B cell (primary cell): ENCODE results near the gene AMBRA1. TPM values are rescaled to one million over a fixed set of nuclear protein-coding genes. Genes with fewer than 3 reads are reported as not detected.

ENCODE experiments used
- ATAC-seq: fragments of 200-7000 bp; cut with Tn5 transposase; one replicate; pipeline ENCODE4 v1.10.0; 2021; ENCODE audit warnings: low read depth, mild to moderate bottlenecking, moderate number of reproducible peaks, moderate library complexity
- CTCF ChIA-PET: fragments of 350-600 bp; sonication (Branson Sonifier 250); formaldehyde crosslinking; loops from one replicate; lab custom pipeline; 2021; ENCODE audit warnings: antibody characterized with exemption, inconsistent platforms; lab: Charles Lee
- POLR2A ChIA-PET: fragments of 350-600 bp; sonication (Branson Sonifier 250); formaldehyde crosslinking; loops from one replicate; lab custom pipeline; 2021; ENCODE audit warnings: antibody characterized with exemption; lab: Charles Lee
- DNase-seq: peaks from one replicate; pipeline ENCODE4 v3.0.0; 2013
- H2AFZ ChIP-seq: 2 replicates; pipeline ENCODE4 v1.6.1; 2012; ENCODE audit warnings: mild to moderate bottlenecking, low read depth, low read length; ENCODE audit not compliant: insufficient read depth, poor library complexity, severe bottlenecking
- H3K27ac ChIP-seq, 2 donors: 1 replicate in 1 of 2; 2 replicates in 1 of 2; pipeline ENCODE4 v1.5.1; 2012 to 2013; ENCODE audit warnings: low read length in 2 of 2, mild to moderate bottlenecking in 2 of 2, moderate library complexity in 1 of 2
- H3K27me3 ChIP-seq, 4 experiments: fragments of 200-600 bp in 1 of 4; sonication (generic) in 1 of 4; replicated peaks in 1 of 4; 1 replicate in 2 of 4; 2 replicates in 2 of 4; pipeline versions ENCODE4 v1.6.1 to v1.7.0; 2013 to 2016; ENCODE audit warnings: low read length in 3 of 4, mild to moderate bottlenecking in 2 of 4, mixed read lengths in 1 of 4, moderate library complexity in 1 of 4; ENCODE audit not compliant: insufficient read depth in 4 of 4, control insufficient read depth in 3 of 4; ENCODE audit errors: control extremely low read depth in 1 of 4
- H3K36me3 ChIP-seq, 2 experiments: replicated peaks in 1 of 2; 1 replicate in 1 of 2; 2 replicates in 1 of 2; pipeline versions ENCODE4 v1.6.1 to v1.7.1; 2013; ENCODE audit warnings: low read length in 1 of 2; ENCODE audit not compliant: insufficient read depth in 2 of 2, control insufficient read depth in 1 of 2; ENCODE audit errors: control extremely low read depth in 1 of 2, extremely low read depth in 1 of 2
- H3K4me1 ChIP-seq, 2 donors: fragments of 200-600 bp in 1 of 2; sonication (generic) in 1 of 2; 1 replicate in 1 of 2; 2 replicates in 1 of 2; pipeline versions ENCODE4 v1.5.1 to v1.6.1; 2013 to 2017; ENCODE audit warnings: low read length in 2 of 2; ENCODE audit not compliant: control insufficient read depth in 2 of 2, insufficient read depth in 2 of 2
- H3K4me2 ChIP-seq: replicated peaks from 2 replicates; pipeline ENCODE3; 2012; ENCODE audit warnings: mild to moderate bottlenecking, low read depth, low read length; ENCODE audit not compliant: poor library complexity, severe bottlenecking
- H3K4me3 ChIP-seq, 5 experiments: fragments of 200-600 bp in 1 of 5; sonication (generic) in 1 of 5; 1 replicate in 3 of 5; 2 replicates in 2 of 5; pipeline versions ENCODE4 v1.5.1 to v1.7.0; 2011 to 2016; ENCODE audit warnings: low read length in 4 of 5, mild to moderate bottlenecking in 4 of 5, low read depth in 2 of 5, control low read depth in 1 of 5, moderate library complexity in 1 of 5; ENCODE audit not compliant: insufficient read depth in 1 of 5; ENCODE audit errors: control extremely low read depth in 1 of 5, extremely low read depth in 1 of 5
- H3K79me2 ChIP-seq: fragments of 200-600 bp; sonication (generic); one replicate; pipeline ENCODE4 v1.6.0; 2016; ENCODE audit warnings: low read length; ENCODE audit not compliant: control insufficient read depth, insufficient read depth
- H3K9ac ChIP-seq: fragments of 200-600 bp; sonication (generic); 2 replicates; pipeline ENCODE4 v1.6.1; 2017; ENCODE audit warnings: mild to moderate bottlenecking, low read length, moderate library complexity
- H3K9me3 ChIP-seq, 3 donors: one replicate each; pipeline versions ENCODE4 v1.6.1 to v1.7.1; 2013; ENCODE audit warnings: low read length in 2 of 3; ENCODE audit not compliant: control insufficient read depth in 2 of 3, insufficient read depth in 1 of 3; ENCODE audit errors: control extremely low read depth in 1 of 3
- H4K20me1 ChIP-seq: 2 replicates; pipeline ENCODE4 v1.6.0; 2012; ENCODE audit warnings: mild to moderate bottlenecking, low read length; ENCODE audit not compliant: insufficient read depth, control insufficient read depth, poor library complexity, severe bottlenecking
- H3K27ac Mint-ChIP-seq: one replicate; pipeline ENCODE4 v1.8.0; 2021; ENCODE audit warnings: mixed read lengths
- H3K27me3 Mint-ChIP-seq: one replicate; pipeline ENCODE4 v1.8.0; 2021; ENCODE audit warnings: mixed read lengths
- H3K4me1 Mint-ChIP-seq: one replicate; pipeline ENCODE4 v1.8.0; 2021; ENCODE audit warnings: mixed read lengths
- H3K4me3 Mint-ChIP-seq: one replicate; pipeline ENCODE4 v1.8.0; 2021; ENCODE audit warnings: mixed read lengths
- H3K9me3 Mint-ChIP-seq: one replicate; pipeline ENCODE4 v1.8.0; 2022; ENCODE audit warnings: mixed read lengths; ENCODE audit not compliant: insufficient read depth
- CTCF ChIP-seq: fragments of 200-600 bp; IDR thresholded peaks from one replicate; pipeline ENCODE4 v1.8.0; 2022; ENCODE audit warnings: antibody characterized with exemption, mild to moderate bottlenecking
- EZH2 ChIP-seq: IDR thresholded peaks from 2 replicates; pipeline ENCODE4 v1.6.1; 2012; ENCODE audit warnings: borderline replicate concordance, low read depth, mild to moderate bottlenecking, moderate library complexity, low read length; ENCODE audit not compliant: insufficient read depth, poor library complexity, severe bottlenecking
- WGBS: methylation state at CpG from one replicate; pipeline ENCODE4 v1.1.5; 2013; ENCODE audit warnings: missing lambda C conversion rate; ENCODE audit not compliant: insufficient coverage; 5-methylcytosine and 5-hydroxymethylcytosine counted together
- intact Hi-C: fragments of 100-400 bp; cut with micrococcal nuclease; formaldehyde crosslinking; loops from one replicate; pipeline ENCODE4 v1.10.0; 2022
- polyA plus RNA-seq: library from polyadenylated mRNA; depleted of rRNA; stranded (reverse); fragments of >200 nt; gene quantifications from 2 replicates; pipeline ENCODE4 v1.2.3, GENCODE V29; 2012
- total RNA-seq, 2 donors: library from RNA; stranded (reverse); fragments of 120-200 nt in 1 of 2; gene quantifications; 1 replicate in 1 of 2; 2 replicates in 1 of 2; pipeline versions ENCODE4 v1.2.3 to v1.2.4, GENCODE V29; 2013 to 2022

Gene AMBRA1
- total and polyA plus RNA-seq, 2 donors (not counting 1 experiment from before 2014, with no cell fraction given): 13.8 to 36.1 TPM

GRCh38 chr11:46616551-46617133, 22.8 kb upstream of the AMBRA1 start:
- Mint-ChIP-seq H3K27me3 (no peaks in the 10 kb centered on the region), H3K4me3 (peak overlapping the region; percentile 99), H3K27ac (peak overlapping the region; percentile 100), H3K4me1 (peaks cover 30% of the 10 kb centered on the region), H3K9me3 (no peaks in the 10 kb centered on the region)
- peak overlapping the region; percentile 88 for H3K4me2 ChIP-seq
- WGBS: 2% methylated on average over 14 of the region's 15 CpGs
- peaks cover 24% of the 10 kb centered on the region for H4K20me1 ChIP-seq
- H3K4me1 ChIP-seq: peaks cover 17 to 22% of the 10 kb centered on the region in 2 donors
- peaks cover 1 to 7% of the 10 kb centered on the region in 2 experiments for H3K36me3 ChIP-seq
- POLR2A ChIA-PET: interaction anchor here (0.6 to 1.5 kb wide), 3 partner anchors 22 to 266 kb away, joined by 4 to 10 read pairs (median 6); partner anchors contain the start of genes AMBRA1, ARHGAP1 and ZNF408
- intact Hi-C loops: loop anchor here (1.0 to 5.0 kb wide), 6 partner anchors 22 to 699 kb away; partner anchors contain the start of genes AMBRA1, ARHGAP1, DGKZ and PEX16
- no peaks in the 10 kb centered on the region for H3K9me3 ChIP-seq
- H3K27me3 ChIP-seq: no peaks in the 10 kb centered on the region
- CTCF ChIA-PET: interaction anchor here (1.1 to 1.3 kb wide), 2 partner anchors 84 to 87 kb away, joined by 3 to 4 read pairs; partner anchors contain the start of genes ARHGAP1 and ZNF408
- H3K9ac ChIP-seq: peak overlapping the region; percentile 100
- peak overlapping the region; percentile 99 to 100 for H3K27ac ChIP-seq
- TF ChIP-seq CTCF (no peak), EZH2 (no peak)
- no peak for DNase-seq
- H3K4me3 ChIP-seq: peak overlapping the region; percentile 84 to 100 (median 100)
- ATAC-seq: peak; percentile 1
- H2AFZ ChIP-seq: peak overlapping the region; percentile 79
- H3K79me2 ChIP-seq: peaks cover 50% of the 10 kb centered on the region

- DNase-seq (no peak), ATAC-seq (no peak)
- H3K27me3 ChIP-seq: no peaks in the 10 kb centered on the region
- no peak overlapping the region for H3K9ac ChIP-seq
- Mint-ChIP-seq H3K9me3 (no peaks in the 10 kb centered on the region), H3K27me3 (no peaks in the 10 kb centered on the region), H3K4me3 (peak overlapping the region; percentile 10), H3K27ac (no peak overlapping the region), H3K4me1 (peaks cover 26% of the 10 kb centered on the region)
- ChIA-PET CTCF (interaction anchor here (0.7 kb wide), 1 partner anchor 88 kb away, joined by 3 read pairs; no protein-coding TSS in a partner anchor), POLR2A (no interaction called here)
- H4K20me1 ChIP-seq: peaks cover 16% of the 10 kb centered on the region
- peaks cover 17 to 22% of the 10 kb centered on the region in 2 donors for H3K4me1 ChIP-seq
- no peak overlapping the region for H2AFZ ChIP-seq
- H3K27ac ChIP-seq: no peak overlapping the region
- no peak overlapping the region for H3K4me2 ChIP-seq
- WGBS: 99% methylated on average over 7 of the region's 7 CpGs
- H3K9me3 ChIP-seq: no peaks in the 10 kb centered on the region
- intact Hi-C loops: loop anchor here (5.0 kb wide), 2 partner anchors 493 to 698 kb away; partner anchors contain the start of genes PEX16 and PHF21A
- no peak overlapping the region for H3K4me3 ChIP-seq
- H3K36me3 ChIP-seq: peaks cover 1 to 2% of the 10 kb centered on the region in 2 experiments
- H3K79me2 ChIP-seq: peaks cover 43% of the 10 kb centered on the region
- TF ChIP-seq CTCF: no peak
- TF ChIP-seq EZH2: no peak
Observed at GRCh38 chr11:46615756-46616155, 21.9 kb upstream of the AMBRA1 start.
